HG03520 (cell line): ENCODE results near the gene HOXD8.

Experiments used
- ATAC-seq: cut with Tn5 transposase; IDR thresholded peaks from one replicate; pipeline ENCODE4 v1.9.1; 2021; ENCODE audit warnings: mild to moderate bottlenecking, moderate library complexity; ENCODE audit not compliant: unreplicated experiment

HOXD8 gene

GRCh38 chr2:176157499-176158185, 28.1 kb downstream of the HOXD8 start:
- ATAC-seq = no peak

GRCh38 chr2:176158186-176158591, 28.7 kb downstream of the HOXD8 start:
- no peak for ATAC-seq

- no peak for ATAC-seq
Measured at GRCh38 chr2:176158855-176159662, 29.6 kb downstream of the HOXD8 start.

- ATAC-seq = no peak
Measured at GRCh38 chr2:176159663-176160250, 30.3 kb downstream of the HOXD8 start.

GRCh38 chr2:176160251-176160985, 30.9 kb downstream of the HOXD8 start:
- no peak for ATAC-seq

- ATAC-seq = no peak
Measured at GRCh38 chr2:176160986-176161824, 31.7 kb downstream of the HOXD8 start.

GRCh38 chr2:176161825-176162626, 32.5 kb downstream of the HOXD8 start:
- no peak for ATAC-seq

GRCh38 chr2:176162911-176163671, 33.6 kb downstream of the HOXD8 start:
- ATAC-seq = no peak

- no peak for ATAC-seq
Measured at GRCh38 chr2:176163672-176164056, 34.2 kb downstream of the HOXD8 start.

- ATAC-seq = no peak
Measured at GRCh38 chr2:176164201-176164600, 34.7 kb downstream of the HOXD8 start.

GRCh38 chr2:176164611-176165369, 35.3 kb downstream of the HOXD8 start:
- no peak for ATAC-seq

GRCh38 chr2:176165370-176166050, 36.0 kb downstream of the HOXD8 start:
- ATAC-seq = no peak

GRCh38 chr2:176166272-176166671, 36.8 kb downstream of the HOXD8 start:
- ATAC-seq = no peak

- ATAC-seq = no peak
Measured at GRCh38 chr2:176167398-176167797, 37.9 kb downstream of the HOXD8 start.

- ATAC-seq = no peak
Measured at GRCh38 chr2:176169181-176169580, 39.7 kb downstream of the HOXD8 start.

GRCh38 chr2:176169711-176170110, 40.2 kb downstream of the HOXD8 start:
- no peak for ATAC-seq

GRCh38 chr2:176170602-176171305, 41.2 kb downstream of the HOXD8 start:
- ATAC-seq = no peak
